DLD1 (cell line): ENCODE data around the gene RPL13A.

Experiments used
- in situ Hi-C: cut with HindIII; loops from 2 replicates; pipeline ENCODE4 v1.10.0; 2017; ENCODE audit warnings: low sequenced_read_pairs

Gene RPL13A

GRCh38 chr19:49479975-49480628 is 7.3 kb upstream of the RPL13A start:
- in situ Hi-C loops = no loop called here

GRCh38 chr19:49481020-49481683 is 6.3 kb upstream of the RPL13A start:
- in situ Hi-C loops = no loop called here

DNA sequence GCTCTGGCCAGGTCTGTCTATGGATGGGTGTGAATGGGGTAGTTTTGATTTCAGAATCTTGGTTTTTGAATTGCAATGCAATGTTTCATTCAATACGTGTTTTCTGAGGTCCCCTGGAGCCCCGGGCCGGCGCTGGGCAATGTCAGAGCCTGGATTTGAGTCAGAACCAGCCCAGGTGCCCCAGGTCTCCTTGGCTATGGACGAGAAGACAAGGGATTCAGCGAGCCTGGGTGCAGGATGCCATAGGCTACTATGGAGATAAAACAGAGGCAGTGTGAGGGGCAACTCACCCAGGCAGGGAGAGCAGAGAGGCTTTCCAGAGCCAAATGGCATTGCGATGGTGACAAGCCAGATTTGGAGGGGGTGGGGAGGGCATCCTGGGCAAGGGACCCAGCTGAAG is 1.2 kb upstream of the RPL13A start:
- in situ Hi-C loops = no loop called here

DNA sequence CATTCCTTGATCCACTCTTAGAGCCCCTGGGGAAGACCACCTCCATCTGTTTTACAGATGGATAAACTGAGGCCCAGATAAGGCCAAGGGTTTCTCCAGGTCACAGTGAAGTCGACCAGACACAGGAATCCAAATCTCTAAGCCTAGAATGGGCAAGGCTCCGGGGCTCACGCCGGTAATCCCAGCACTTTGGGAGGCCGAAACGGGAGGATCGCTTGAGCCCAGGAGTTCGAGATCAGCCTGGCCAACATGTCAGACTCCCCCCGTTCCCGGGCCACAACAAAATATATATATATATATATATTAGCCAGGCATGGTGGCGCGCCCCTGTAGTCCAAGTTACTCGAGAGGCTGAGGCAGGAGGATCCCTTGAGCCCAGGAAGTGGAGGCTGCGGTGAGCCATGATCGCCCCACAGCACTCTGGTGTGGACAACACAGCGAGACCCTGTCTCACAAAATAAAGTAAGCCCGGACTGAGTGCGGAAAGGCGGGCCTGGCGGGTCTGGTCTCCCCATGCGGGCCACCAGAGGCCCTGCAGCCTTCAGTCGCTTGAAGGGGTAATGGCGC is 615 bp upstream of the RPL13A start:
- in situ Hi-C loops = no loop called here

GRCh38 chr19:49488046-49488862 is 846 bp downstream of the RPL13A start:
- in situ Hi-C loops = no loop called here

DNA sequence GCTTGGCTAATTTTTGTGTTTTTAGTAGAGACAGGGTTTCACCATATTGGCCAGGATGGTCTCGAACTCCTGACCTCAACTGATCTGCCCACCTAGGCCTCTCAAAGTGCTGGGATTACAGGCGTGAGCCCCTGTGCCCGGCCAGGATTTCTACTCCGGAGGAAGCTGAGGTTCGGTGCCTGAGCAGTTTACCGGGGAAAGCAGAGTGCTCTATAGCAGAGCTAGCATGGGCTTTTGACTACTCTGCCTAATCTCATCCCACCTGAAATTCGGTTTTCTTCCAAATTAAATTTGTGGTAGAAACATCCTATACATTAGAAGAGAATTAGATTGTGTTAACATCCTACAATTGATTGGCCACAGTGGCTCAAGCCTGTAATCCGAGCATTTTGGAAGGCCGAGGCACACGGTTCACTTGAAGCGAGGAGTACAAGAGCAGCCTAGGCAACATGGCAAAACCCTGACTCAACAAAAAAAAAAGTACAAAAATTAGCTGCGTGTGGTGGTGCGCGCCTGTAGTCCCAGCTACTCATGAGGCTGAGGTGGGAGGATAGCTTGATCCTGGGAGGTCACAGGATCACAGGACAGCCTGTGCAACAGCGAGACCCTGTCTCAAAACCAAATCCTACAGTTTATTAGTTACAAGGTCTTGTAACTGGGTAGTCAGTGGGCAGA is 1.6 kb downstream of the RPL13A start:
- in situ Hi-C loops = no loop called here

GRCh38 chr19:49489601-49490167 is 2.3 kb downstream of the RPL13A start:
- in situ Hi-C loops = no loop called here

- in situ Hi-C loops = no loop called here
These were observed 3.0 kb downstream of the RPL13A start for GRCh38 chr19:49490287-49491029.

DNA sequence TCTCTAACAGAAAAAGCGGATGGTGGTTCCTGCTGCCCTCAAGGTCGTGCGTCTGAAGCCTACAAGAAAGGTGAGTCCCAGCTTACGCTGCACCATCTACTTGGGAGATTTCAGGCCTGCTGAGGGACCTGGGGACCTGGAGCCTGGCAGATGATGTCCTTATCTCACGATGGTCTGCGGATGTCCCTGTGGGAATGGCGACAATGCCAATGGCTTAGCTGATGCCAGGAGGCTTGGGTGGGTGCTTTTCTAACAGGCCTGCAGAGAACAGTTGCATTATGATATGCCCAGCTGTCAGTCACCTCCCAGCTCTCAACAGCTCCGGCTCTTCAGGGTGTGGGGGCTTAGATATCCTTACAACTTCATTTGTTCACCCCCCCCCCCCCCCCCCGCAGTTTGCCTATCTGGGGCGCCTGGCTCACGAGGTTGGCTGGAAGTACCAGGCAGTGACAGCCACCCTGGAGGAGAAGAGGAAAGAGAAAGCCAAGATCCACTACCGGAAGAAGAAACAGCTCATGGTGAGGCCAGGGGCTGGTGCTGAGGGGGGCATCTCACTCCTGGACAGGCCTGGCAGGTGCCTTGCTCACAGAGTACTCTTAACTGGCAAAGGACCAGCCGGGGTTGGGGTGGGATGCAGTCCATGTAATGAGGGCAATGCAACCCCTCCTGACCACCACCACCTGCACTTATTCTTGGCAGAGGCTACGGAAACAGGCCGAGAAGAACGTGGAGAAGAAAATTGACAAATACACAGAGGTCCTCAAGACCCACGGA is 3.8 kb downstream of the RPL13A start:
- in situ Hi-C loops = no loop called here

- in situ Hi-C loops = no loop called here
These were observed 4.6 kb downstream of the RPL13A start for GRCh38 chr19:49491804-49492572.

GRCh38 chr19:49492573-49493405 is 5.4 kb downstream of the RPL13A start:
- in situ Hi-C loops = no loop called here

- in situ Hi-C loops = no loop called here
These were observed 9.2 kb downstream of the RPL13A start for GRCh38 chr19:49496574-49497008.

GRCh38 chr19:49497047-49497788 is 9.8 kb downstream of the RPL13A start:
- in situ Hi-C loops = no loop called here

DNA sequence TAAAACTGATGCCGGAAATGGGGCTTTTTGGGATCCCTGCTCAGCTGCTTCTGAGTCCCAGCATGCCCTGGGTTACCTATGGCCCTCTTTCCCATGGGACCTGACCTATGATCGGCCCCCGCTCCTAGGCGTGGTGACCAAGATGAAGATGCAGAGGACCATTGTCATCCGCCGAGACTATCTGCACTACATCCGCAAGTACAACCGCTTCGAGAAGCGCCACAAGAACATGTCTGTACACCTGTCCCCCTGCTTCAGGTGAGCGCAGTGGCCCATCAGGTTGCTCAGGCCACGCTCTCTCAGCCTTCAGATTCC is 10.3 kb downstream of the RPL13A start:
- in situ Hi-C loops = no loop called here

DNA sequence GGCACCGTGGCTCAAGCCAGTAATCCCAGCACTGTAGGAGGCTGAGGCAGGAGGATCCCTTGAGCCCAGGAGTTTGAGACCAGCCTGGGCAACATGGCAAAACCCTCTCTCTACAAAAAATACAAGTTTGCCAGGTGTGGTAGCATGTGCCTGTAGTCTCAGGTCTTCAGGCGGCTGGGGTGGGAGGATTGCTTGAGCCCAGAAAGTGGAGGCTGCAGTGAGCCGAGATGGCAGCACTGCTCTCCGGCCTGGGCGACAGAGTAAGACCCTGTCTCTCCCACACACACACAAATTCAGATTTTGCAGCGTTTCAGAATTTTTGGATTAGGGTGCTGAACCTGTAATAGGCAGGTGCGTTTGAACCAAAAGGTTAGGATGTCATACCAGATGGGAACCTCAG is 11.1 kb downstream of the RPL13A start:
- in situ Hi-C loops = no loop called here

DNA sequence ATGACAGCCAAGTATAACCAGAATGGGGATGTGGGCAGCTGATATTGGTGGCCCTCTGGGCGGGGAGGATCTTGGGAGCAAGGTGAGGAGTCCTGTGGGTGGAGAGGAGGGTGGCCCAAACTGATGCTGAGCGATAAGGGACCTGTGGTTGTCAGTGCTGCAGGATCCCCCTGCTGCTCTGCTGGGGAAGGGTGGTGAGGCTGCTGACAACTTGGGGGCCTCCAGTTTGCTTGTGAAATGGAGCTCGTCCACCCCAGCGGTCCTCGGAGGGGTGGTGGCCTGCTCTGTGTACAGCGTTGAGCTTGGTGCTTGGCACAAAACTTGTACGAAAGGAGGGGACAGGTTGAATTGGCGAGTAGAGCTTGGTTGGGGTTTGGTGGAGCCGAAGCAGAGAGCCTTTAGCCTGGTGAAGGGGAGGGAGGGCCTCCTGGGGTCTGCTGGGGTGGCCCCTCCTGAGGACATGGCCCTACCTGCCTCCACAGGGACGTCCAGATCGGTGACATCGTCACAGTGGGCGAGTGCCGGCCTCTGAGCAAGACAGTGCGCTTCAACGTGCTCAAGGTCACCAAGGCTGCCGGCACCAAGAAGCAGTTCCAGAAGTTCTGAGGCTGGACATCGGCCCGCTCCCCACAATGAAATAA is 11.7 kb downstream of the RPL13A start:
- in situ Hi-C loops = no loop called here
